HUES48 (cell line): Measurements from ENCODE around the gene FBXO34.

Experiments used
- H3K27ac ChIP-seq: one replicate; pipeline ENCODE4 v1.7.0; 2013; ENCODE audit warnings: low read depth, low read length, inconsistent platforms
- H3K27me3 ChIP-seq: 2 replicates; pipeline ENCODE4 v1.6.1; 2013; ENCODE audit warnings: mild to moderate bottlenecking, low read length; ENCODE audit not compliant: control insufficient read depth, insufficient read depth
- H3K36me3 ChIP-seq: 2 replicates; pipeline ENCODE4 v1.6.1; 2013; ENCODE audit warnings: low read length; ENCODE audit not compliant: control insufficient read depth, insufficient read depth
- H3K4me1 ChIP-seq: 2 replicates; pipeline ENCODE4 v1.6.1; 2013; ENCODE audit warnings: mild to moderate bottlenecking, low read length; ENCODE audit not compliant: control insufficient read depth, insufficient read depth
- H3K4me3 ChIP-seq: 2 replicates; pipeline ENCODE4 v1.5.1; 2013; ENCODE audit warnings: mild to moderate bottlenecking, low read depth, low read length
- H3K9ac ChIP-seq: 2 replicates; pipeline ENCODE4 v1.6.1; 2013; ENCODE audit warnings: mild to moderate bottlenecking, low read depth, low read length, moderate library complexity
- H3K9me3 ChIP-seq: 2 replicates; pipeline ENCODE4 v1.6.1; 2013; ENCODE audit warnings: low read length; ENCODE audit not compliant: control insufficient read depth, insufficient read depth

Gene FBXO34

DNA sequence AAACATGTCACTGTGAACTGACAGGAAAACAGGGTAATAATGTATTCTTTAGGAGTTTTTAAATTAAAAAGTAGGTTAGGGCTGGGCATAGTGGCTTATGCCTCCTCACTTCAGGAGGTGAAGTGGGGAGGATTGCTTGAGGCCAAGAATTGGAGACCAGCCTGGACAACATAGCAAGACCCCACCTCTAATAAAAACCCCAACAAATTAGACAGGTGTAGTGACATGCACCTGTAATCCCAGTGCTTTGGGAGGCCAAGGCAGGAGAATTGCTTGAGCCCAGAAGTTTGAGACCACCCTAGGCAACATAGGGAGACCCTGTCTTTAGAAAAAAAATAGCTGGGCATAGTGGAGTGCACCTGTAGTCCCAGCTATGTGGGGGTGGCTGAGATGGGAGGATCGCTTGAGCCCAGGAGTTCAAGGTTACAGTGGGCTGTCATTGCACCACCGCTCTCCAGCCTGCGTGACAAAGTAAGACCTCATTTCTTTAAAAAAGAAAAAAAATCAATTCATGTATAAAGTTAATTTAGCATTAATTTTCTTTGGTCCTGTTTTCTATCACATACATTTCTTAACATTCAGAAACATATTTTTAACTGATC lies 20.4 kb downstream of the FBXO34 start:
- no peaks in the 10 kb centered on the region for H3K27me3 ChIP-seq
- H3K9ac ChIP-seq: no peak overlapping the region
- H3K27ac ChIP-seq: no peak overlapping the region
- no peak overlapping the region for H3K4me3 ChIP-seq
- no peaks in the 10 kb centered on the region for H3K36me3 ChIP-seq
- no peaks in the 10 kb centered on the region for H3K9me3 ChIP-seq
- no peaks in the 10 kb centered on the region for H3K4me1 ChIP-seq

DNA sequence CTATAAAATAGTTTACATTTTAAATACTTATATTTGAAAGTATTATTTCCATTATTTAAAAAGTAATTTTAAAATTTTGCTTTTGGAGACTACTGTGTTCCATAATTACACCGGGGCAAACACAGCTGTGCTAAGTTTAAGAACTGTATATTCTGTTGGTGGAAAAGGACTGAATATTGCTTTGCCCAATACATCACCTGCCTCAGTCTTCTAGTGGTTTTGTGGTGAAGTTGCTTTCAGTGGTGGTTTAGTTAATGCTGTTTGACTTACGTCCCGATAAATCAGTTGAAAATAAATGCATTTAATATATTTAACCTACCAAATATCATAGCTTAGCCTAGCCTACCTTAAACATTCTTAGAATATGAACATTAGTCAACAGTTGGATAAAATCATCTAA lies 23.4 kb downstream of the FBXO34 start:
- Histone ChIP-seq H3K9me3 (no peaks in the 10 kb centered on the region), H3K27me3 (no peaks in the 10 kb centered on the region), H3K9ac (no peak overlapping the region), H3K4me1 (0 out of 2 replicates have a peak, but pooled peaks cover 3% of the 10 kb centered on the region), H3K36me3 (no peaks in the 10 kb centered on the region), H3K4me3 (no peak overlapping the region), H3K27ac (no peak overlapping the region)

DNA sequence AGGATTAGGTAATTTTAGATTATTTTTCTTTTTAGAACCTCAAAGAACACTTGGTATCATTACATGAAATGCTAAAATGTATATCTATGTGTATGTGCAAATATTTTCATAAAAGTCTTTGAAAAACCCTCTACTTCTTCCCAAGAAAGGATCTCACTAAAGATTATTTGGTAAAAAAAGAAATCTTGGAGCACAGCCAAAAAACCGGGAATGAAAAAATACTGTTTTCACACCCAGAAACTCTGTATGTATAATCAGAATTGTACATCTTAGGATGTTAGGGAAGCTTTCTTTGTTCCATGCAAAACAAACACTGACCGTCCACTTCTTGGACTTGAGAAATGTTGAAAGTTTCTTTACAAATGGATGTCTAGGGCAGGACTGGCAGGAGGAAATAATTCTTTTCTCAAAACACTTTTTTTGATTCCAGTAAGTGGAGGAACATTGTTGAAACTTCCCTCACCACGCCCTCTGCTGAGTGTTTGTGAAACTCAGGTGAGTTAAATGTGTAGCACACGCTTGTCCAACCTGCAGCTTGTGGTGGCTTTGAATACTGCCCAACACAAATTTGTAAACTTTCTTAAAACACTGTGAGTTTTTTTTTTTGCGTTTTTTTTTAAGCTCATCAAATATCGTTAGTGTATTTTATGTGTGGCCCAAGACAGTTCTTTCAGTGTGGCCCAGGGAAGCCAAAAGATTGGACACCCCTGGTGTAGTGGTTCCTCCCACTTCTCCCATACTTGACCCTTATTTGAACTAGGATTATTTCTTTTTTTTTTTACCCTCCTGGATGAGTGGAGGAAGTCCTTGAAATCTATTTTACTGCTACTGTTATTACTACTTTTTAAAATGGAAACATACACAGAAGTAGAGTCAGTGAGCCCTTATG lies 26.6 kb downstream of the FBXO34 start:
- Histone ChIP-seq H3K27ac (no peak overlapping the region), H3K4me3 (no peak overlapping the region), H3K4me1 (peaks cover 18% of the 10 kb centered on the region), H3K9ac (no peak overlapping the region), H3K9me3 (no peaks in the 10 kb centered on the region), H3K27me3 (no peaks in the 10 kb centered on the region), H3K36me3 (no peaks in the 10 kb centered on the region)

DNA sequence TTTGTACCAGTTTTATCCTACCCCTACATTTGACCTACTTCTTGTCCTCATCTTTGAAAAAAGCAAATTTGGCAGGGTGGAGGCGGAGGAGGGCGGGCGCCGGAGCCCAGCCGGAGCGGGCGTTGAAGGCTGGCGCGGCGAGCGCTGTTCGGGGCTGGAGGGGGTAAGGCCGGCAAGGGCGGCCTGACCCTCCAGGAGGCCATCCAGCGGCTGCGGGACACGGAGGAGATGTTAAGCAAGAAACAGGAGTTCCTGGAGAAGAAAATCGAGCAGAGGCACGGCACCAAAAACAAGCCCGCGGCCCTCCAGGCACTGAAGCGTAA lies 27.2 kb downstream of the FBXO34 start:
- H3K36me3 ChIP-seq: no peaks in the 10 kb centered on the region
- no peak overlapping the region for H3K27ac ChIP-seq
- no peak overlapping the region for H3K9ac ChIP-seq
- H3K4me3 ChIP-seq: no peak overlapping the region
- H3K27me3 ChIP-seq: no peaks in the 10 kb centered on the region
- H3K9me3 ChIP-seq: no peaks in the 10 kb centered on the region
- peaks cover 22% of the 10 kb centered on the region for H3K4me1 ChIP-seq

DNA sequence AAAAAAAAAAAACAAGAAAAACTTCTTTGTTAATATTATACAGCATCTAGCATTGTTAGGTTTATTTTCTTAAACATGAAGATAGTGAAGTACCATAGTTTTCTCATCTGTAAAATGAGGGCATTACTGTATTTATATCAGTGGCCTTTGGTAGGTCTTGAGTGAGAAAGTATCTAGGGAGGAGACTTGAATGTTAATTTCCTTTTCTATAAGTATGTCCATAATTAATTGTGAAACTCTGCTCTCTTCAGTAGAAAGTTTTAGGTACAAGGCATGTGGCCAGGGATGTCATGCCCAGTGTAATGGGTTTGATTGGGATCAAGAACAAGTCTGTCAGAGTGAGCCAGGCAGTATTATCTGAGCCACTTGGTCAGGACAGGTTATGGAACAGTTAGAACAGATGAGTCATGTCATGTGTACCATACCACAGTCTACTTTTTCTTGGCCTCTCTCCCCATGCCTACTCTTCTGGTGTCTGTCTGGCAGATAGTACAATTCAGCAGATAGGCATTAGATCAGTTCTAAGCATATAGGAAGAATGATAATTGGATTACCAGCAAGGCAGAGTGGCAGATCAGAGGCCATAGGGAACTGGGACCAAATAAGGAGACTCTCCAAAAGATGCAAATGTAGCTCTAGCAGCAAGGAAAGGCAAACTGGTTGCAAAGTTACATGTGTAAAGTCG lies 30.4 kb downstream of the FBXO34 start:
- Histone ChIP-seq H3K27ac (no peak overlapping the region), H3K9ac (no peak overlapping the region), H3K36me3 (no peaks in the 10 kb centered on the region), H3K4me1 (peaks cover 32% of the 10 kb centered on the region), H3K27me3 (no peaks in the 10 kb centered on the region), H3K9me3 (no peaks in the 10 kb centered on the region), H3K4me3 (no peak overlapping the region)

DNA sequence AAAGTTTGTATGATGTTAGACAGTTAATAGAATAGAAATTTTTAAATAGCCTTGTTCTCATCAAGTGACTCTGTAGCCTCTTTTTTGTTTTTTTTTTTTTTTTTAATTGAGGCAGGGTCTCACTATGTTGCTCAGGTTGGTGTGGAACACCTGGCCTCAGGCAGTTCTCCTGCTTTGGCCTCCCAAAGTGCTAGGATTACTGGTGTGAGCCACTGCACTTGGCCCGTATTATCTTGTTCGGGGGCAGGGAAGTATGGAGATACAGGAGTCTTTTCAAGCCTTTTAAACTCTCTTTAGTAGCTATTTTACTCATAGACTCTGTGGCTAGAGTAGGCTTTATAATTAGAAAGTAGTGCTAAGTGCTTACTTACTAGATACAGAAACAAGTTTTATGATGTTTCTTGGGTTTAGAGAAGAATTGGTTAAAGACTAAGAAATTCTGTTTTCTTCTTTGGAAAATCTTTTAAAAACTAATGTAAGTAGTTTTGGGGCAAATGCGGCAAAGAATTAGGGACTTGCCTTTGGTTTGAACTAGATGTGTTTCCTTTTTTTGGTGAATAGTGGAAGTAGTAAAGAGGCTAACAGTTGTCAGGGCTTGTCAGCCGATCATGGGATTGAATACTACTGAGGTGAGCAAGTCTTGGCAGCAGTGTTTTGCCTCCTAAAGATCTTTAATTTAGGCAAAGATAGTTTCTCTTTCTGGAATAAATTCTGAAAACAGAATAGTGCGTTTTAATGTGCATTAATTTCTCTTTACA lies 31.3 kb downstream of the FBXO34 start:
- Histone ChIP-seq H3K4me3 (no peak overlapping the region), H3K4me1 (peaks cover 41% of the 10 kb centered on the region), H3K9me3 (no peaks in the 10 kb centered on the region), H3K27me3 (no peaks in the 10 kb centered on the region), H3K36me3 (no peaks in the 10 kb centered on the region), H3K27ac (no peak overlapping the region), H3K9ac (no peak overlapping the region)

DNA sequence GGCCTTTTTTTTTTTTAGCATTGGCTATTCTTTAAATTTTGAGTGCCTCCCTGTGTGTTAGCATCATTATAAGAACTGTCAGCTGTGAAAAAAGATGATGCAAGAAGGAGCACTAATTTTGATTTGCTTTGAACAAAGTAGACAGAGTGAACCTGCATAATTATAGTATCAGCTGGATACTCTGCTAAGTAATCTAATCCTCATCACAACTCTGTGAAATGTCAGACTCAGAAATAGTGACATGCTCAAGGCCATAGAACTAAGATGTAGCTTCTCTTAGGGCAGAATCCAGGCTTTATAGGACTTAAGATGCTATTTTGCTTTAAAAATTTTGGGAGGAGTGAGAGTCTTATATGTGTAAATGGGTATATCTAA lies 31.9 kb downstream of the FBXO34 start:
- Histone ChIP-seq H3K9ac (no peak overlapping the region), H3K36me3 (no peaks in the 10 kb centered on the region), H3K27ac (no peak overlapping the region)

DNA sequence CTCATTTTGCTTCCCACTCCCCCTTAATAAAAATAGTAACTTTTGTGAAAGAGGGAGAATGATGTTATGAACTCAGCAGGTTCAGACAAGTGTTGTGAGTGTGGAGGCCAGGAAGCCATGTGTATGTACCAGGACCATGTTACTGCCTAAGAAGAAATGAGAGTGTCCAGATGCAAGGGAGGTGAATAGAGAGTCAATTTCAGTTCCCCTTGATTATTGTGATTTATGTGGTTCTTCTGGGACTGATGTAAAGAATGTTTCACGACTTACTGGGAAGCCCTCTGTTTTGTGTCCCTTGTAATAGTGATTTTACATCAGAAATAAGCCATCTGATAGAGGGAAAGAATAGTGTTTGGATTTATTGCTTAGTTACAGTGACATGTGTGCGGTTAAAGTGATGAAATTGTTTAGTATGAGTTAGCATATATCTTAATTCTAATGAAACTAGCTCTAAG lies 32.5 kb downstream of the FBXO34 start:
- Histone ChIP-seq H3K36me3 (no peaks in the 10 kb centered on the region), H3K4me3 (no peak overlapping the region), H3K9me3 (no peaks in the 10 kb centered on the region), H3K4me1 (peaks cover 49% of the 10 kb centered on the region), H3K9ac (no peak overlapping the region), H3K27ac (no peak overlapping the region), H3K27me3 (no peaks in the 10 kb centered on the region)

More for the DNA sequence above, 31.9 kb downstream of the FBXO34 start:
- peaks cover 43% of the 10 kb centered on the region for H3K4me1 ChIP-seq
- H3K9me3 ChIP-seq: no peaks in the 10 kb centered on the region
- no peaks in the 10 kb centered on the region for H3K27me3 ChIP-seq
- H3K4me3 ChIP-seq: no peak overlapping the region

DNA sequence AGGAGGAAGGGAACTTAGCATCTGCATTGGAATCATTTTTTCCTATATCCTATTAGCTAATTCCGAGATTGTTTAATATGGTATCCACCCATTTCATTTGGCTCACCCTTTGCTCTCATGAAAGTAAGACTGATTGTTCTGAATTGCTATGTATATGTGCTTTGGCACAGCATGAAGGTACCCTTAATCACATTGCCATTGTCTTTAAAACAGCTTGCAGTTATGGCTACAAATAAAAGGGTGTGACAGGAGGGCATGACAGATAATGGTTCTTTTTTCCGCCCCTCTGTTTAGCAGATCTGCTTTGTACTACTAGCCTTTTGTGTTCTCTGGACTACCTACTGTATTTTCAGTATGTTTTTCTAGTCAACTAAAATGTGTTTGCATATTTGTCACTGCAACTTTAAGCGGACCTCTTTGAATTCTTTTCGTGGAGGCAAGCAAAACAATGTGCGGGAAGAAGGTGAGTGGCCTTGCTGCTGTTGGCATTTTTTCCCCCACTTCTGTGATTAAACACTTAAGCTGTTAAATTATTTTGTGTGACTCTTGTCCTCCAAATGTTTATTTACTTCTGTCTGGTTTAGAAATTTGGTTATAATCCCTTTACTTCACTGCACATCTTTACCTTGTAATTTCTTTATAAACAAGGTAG lies 35.8 kb downstream of the FBXO34 start:
- no peak overlapping the region for H3K4me3 ChIP-seq
- H3K4me1 ChIP-seq: peaks cover 42% of the 10 kb centered on the region
- H3K36me3 ChIP-seq: peaks cover 5% of the 10 kb centered on the region; the same call in 1 of the 2 replicates
- no peaks in the 10 kb centered on the region for H3K27me3 ChIP-seq
- H3K9me3 ChIP-seq: peaks cover 14% of the 10 kb centered on the region
- H3K9ac ChIP-seq: no peak overlapping the region
- H3K27ac ChIP-seq: peak overlapping the region; percentile 66

DNA sequence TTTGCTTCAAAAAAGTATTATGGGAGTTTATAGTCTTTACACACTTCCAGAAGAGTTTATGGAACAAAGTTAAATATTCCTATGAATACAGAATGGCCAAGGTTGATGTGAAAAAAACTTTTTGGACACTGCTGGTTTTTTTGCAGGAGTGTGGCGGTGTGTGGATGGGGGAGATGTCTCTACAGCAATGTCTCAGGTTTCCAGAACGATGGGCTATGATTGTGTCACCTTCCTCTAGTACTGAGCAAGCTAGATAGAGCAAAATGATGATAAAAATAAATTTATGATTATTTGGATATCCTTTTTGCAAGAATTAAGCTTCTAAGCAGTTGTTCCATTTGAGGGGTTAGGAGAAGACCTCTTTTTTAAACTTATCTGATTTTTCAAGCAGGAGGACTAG lies 37.9 kb downstream of the FBXO34 start:
- no peak overlapping the region for H3K27ac ChIP-seq
- peaks cover 5% of the 10 kb centered on the region; the same call in 1 of the 2 replicates for H3K36me3 ChIP-seq
- H3K4me3 ChIP-seq: no peak overlapping the region

More for the DNA sequence above, 37.9 kb downstream of the FBXO34 start:
- peaks cover 24% of the 10 kb centered on the region for H3K9me3 ChIP-seq
- no peak overlapping the region for H3K9ac ChIP-seq
- no peaks in the 10 kb centered on the region for H3K27me3 ChIP-seq
- peaks cover 30% of the 10 kb centered on the region for H3K4me1 ChIP-seq
